ENCODE data around the gene CNOT3.
A peak's percentile ranks its signal among the peaks of the same experiment; 100 is the strongest.

The CNOT3 gene

GRCh38 chr19:54123682-54124081, 13.9 kb upstream of the CNOT3 start:
- no peak for DNase-seq

- DNase-seq: no peak
Observed at GRCh38 chr19:54124393-54124792, 13.2 kb upstream of the CNOT3 start.

DNA sequence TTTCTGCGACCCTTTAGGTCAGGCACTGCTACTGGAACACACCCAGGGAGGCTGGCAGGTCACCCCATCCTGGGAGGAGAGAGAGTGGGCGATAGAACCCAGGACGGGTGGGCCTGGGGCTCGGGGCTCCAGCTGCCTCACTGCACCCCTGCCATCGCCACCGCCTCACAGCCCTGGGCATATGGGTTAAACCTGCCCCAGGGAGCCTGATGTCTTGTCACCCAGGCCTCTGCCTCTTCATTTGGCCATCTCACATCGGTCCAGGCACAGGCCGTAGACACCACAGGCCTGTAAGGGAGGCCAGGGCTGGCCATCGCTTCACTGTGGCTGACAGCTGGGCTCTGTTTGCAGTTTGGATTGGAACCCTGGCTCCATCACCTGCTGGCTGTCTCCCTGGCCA, 11.8 kb upstream of the CNOT3 start:
- no peak for DNase-seq

DNA sequence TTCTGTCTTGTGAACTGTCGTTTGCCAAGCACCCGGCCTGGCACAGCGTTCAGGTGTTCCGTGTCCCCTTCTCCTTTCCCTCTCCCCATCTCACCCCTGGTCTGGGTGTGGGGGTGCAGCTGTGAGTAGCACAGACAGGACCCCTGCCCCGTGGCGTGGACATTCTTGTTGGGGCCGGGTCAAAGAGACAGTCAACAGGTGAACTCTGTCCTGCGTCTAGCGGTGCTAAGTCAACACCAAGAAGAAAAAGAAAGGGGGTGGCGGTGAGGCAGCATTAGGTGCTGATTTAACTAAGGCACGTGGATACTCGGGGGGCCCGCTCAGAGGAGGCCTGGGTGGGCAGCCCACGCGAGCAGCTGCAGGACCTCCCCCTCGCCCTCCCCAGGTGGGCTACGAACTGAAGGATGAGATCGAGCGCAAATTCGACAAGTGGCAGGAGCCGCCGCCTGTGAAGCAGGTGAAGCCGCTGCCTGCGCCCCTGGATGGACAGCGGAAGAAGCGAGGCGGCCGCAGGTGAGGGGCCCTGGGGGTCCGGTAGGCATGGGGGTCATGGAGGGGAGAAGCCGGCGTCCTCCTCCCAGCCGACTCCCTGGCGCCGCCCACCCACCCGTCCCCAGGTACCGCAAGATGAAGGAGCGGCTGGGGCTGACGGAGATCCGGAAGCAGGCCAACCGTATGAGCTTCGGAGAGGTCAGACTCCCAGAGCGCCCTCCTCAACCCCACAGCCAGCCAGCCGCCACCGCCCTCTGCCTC, 9.7 kb upstream of the CNOT3 start:
- no peak for DNase-seq

DNA sequence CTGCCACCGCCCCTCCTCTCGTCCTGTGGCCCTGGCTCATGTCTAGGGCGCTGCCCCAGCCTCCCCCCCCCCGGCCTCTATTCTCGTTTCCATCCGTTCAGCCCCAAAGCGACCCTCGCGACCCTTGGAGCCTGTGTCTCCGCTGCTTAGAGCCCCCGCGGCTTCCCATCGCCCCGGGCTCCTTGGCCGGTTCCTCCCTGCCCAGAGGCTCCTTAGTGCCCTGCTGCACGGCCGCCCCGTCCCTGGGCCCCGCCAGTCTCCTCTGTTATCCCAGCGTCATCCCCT, 9.2 kb upstream of the CNOT3 start:
- DNase-seq: no peak

- DNase-seq: no peak
Observed at GRCh38 chr19:54128796-54129616, 8.6 kb upstream of the CNOT3 start.

DNA sequence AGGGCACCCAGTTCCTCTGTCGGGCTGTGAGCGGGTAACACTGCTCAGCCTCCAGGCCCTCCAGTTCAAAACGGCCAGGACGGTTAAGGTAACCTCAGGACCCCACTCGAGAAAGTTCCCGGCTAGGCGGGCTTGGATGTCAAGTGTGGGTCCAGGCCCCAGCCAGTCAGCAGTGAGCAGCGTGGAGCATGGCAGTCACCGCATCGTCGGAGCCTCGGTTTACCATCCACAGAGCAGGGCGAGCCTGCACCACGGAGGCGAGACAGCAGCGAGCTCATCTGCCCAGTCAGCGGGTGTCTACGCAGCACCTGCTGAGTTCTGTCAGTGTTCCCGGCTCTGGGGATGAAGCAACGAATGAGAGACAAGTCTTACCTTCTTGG, 8.0 kb upstream of the CNOT3 start:
- DNase-seq: no peak

GRCh38 chr19:54133312-54133956, 4.1 kb upstream of the CNOT3 start:
- no peak for DNase-seq

GRCh38 chr19:54133957-54134590, 3.5 kb upstream of the CNOT3 start:
- no peak for DNase-seq

GRCh38 chr19:54136086-54136863, 1.3 kb upstream of the CNOT3 start:
- no peak for DNase-seq

- DNase-seq: peak; percentile 99
Observed at GRCh38 chr19:54136864-54137698, 481 bp upstream of the CNOT3 start.

GRCh38 chr19:54138489-54139256, 1.1 kb downstream of the CNOT3 start:
- DNase-seq: peak; percentile 47

- no peak for DNase-seq
Observed at GRCh38 chr19:54141356-54141755, 3.8 kb downstream of the CNOT3 start.

GRCh38 chr19:54142166-54142780, 4.7 kb downstream of the CNOT3 start:
- DNase-seq: no peak

- DNase-seq: no peak
Observed at GRCh38 chr19:54145541-54146158, 8.1 kb downstream of the CNOT3 start.

DNA sequence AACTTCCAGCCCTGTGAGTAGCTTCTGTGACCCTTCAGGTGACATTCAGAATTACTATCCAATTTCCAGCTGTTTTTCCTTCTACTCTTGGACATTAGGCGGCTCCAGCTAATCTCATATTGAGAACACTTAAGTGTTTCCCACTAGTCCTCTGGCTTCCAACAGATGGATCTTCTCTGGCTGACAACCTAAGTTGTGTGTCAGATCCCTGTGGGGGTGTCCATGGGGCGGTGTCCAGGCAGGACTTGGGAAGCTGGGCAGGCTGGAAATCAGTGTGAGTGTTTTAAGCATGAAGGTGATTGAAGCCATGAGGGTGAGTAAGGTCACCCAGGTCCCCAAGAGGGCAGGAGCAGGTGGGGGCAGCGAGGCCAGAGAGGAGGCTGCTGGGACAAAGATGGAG, 10.1 kb downstream of the CNOT3 start:
- DNase-seq: no peak

GRCh38 chr19:54148158-54148557, 10.6 kb downstream of the CNOT3 start:
- DNase-seq: no peak

- no peak for DNase-seq
Observed at GRCh38 chr19:54149021-54149812, 11.7 kb downstream of the CNOT3 start.

DNA sequence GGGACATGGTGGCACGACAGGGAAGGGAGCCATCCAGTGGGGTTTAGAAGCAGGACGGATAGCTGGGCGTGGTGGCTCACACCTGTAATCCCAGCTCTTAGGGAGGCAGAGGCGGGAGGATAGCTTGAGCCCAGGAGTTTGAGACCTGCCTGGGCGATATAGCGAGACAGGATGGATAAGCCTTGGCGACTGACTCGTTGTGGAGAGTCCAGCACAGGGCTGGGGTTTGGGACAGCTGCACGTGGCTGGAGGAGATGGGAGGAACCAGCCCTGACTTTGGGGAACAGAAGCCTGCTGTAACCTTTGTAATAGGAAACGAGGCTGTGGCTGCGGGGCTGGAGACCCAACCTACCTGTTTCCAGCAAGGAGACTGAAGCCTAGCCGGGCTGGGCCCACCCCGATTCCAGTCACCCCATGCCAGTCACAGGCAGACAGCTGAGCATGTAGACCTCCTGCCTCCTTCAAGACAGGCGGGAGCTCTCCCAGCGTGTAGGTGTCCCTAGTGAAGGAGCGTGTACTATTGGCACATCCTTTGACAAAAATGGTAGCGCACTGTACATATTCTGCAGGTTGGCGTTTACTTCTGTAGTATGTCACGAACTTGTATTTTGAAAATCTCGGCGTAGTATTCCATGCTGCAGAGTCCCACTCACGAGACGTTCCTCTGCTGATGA, 13.9 kb downstream of the CNOT3 start:
- no peak for DNase-seq

All from stimulated activated CD4-positive, alpha-beta T cell treated with anti-CD3 and anti-CD28 coated beads, Interleukin-4, amount 100 ng/mL, for 24 hours (primary cell).